ENCODE data around the gene TTC9C. TPM values are rescaled to one million over a fixed set of nuclear protein-coding genes. Genes with fewer than 3 reads are reported as not detected.

Gene TTC9C
- total and polyA plus RNA-seq, 2 of the 13 experiments (the other 11 are each of a cell fraction or from before 2014, with no cell fraction given), result 28.0 to 36.4 TPM

- TF ChIP-seq DR1 (CRISPR knock-in tag; IDR thresholded peaks at IDR 0.05), result peak; percentile 83; the same call in 1 of the 2 replicates
- TF ChIP-seq ZNF556 (CRISPR knock-in tag; IDR thresholded peaks at IDR 0.05; ENCODE audit: borderline replicate concordance), result peak; percentile 78; the same call in 1 of the 2 replicates
- peak; percentile 69 for TF ChIP-seq TFE3 (CRISPR knock-in tag; IDR thresholded peaks at IDR 0.05)
- TF ChIP-seq SATB2 (CRISPR knock-in tag; IDR thresholded peaks at IDR 0.05), result peak; percentile 71; the same call in 1 of the 2 replicates
- TF ChIP-seq RFX3 (CRISPR knock-in tag; IDR thresholded peaks at IDR 0.05), result no peak
- no peak for TF ChIP-seq RORA (CRISPR knock-in tag; IDR thresholded peaks at IDR 0.05)
- peak; percentile 74; the same call in 1 of the 2 replicates for TF ChIP-seq ZNF280B (CRISPR knock-in tag; IDR thresholded peaks at IDR 0.05; ENCODE audit: borderline replicate concordance)
- peak; percentile 95 for TF ChIP-seq ZIK1 (CRISPR knock-in tag; IDR thresholded peaks at IDR 0.05; ENCODE audit: borderline replicate concordance, low read depth)
- TF ChIP-seq GLMP (CRISPR knock-in tag; IDR thresholded peaks at IDR 0.05; ENCODE audit: borderline replicate concordance), result peak; percentile 68; the same call in 1 of the 2 replicates
- TF ChIP-seq ADNP (CRISPR knock-in tag; IDR thresholded peaks at IDR 0.05), result no peak
- peak; percentile 48; the same call in 1 of the 2 replicates for TF ChIP-seq ZNF468 (CRISPR knock-in tag; IDR thresholded peaks at IDR 0.05)
- peak; percentile 94 for TF ChIP-seq POLR2G (IDR thresholded peaks at IDR 0.05; ENCODE audit: low read depth, low read length)
- no peak for TF ChIP-seq TAF15 (IDR thresholded peaks at IDR 0.05; ENCODE audit: low read depth, low read length, poor library complexity, severe bottlenecking)
- peak; percentile 96; the same call in 1 of the 2 replicates for TF ChIP-seq ZMAT3 (CRISPR knock-in tag; conservative IDR thresholded peaks at IDR 0.05)
- peak; percentile 74; the same call in 1 of the 2 replicates for TF ChIP-seq TBX2 (CRISPR knock-in tag; IDR thresholded peaks at IDR 0.05; ENCODE audit: borderline replicate concordance)
- TF ChIP-seq ZFP37 (CRISPR knock-in tag; IDR thresholded peaks at IDR 0.05; ENCODE audit: borderline replicate concordance), result peak; percentile 65; the same call in 1 of the 2 replicates
- TF ChIP-seq ZSCAN25 (CRISPR knock-in tag; IDR thresholded peaks at IDR 0.05), result peak; percentile 92
- TF ChIP-seq RERE (CRISPR knock-in tag; IDR thresholded peaks at IDR 0.05; ENCODE audit: low read depth), result 0 out of 2 replicates have a peak, but pooled peaks have one; percentile 47
Measured at GRCh38 chr11:62727165-62727871, 968 bp upstream of the TTC9C start, which contains the start of gene HNRNPUL2 (continued).
